Mucosa of descending colon (tissue), 3 donors: ENCODE results near the gene PGM2. TPM values are rescaled to one million over a fixed set of nuclear protein-coding genes. Genes with fewer than 3 reads are reported as not detected.

Source experiments
- ATAC-seq: fragments of 200-7000 bp; cut with Tn5 transposase; one replicate; pipeline ENCODE4 v1.9.1; 2020; ENCODE audit warnings: mild to moderate bottlenecking, moderate library complexity
- DNase-seq, 3 donors: peaks; one replicate each; pipeline ENCODE4 v3.0.0-alpha.2; 2020
- H3K36me3 ChIP-seq: fragments of 200-600 bp; one replicate; pipeline ENCODE4 v1.8.0; 2021; ENCODE audit warnings: low read depth, mild to moderate bottlenecking
- H3K4me1 ChIP-seq: fragments of 200-600 bp; one replicate; pipeline ENCODE4 v1.8.0; 2021; ENCODE audit warnings: low read depth, mild to moderate bottlenecking
- H3K4me3 ChIP-seq: fragments of 200-600 bp; one replicate; pipeline ENCODE4 v1.8.0; 2021; ENCODE audit warnings: mild to moderate bottlenecking
- H3K9me3 ChIP-seq: fragments of 200-600 bp; one replicate; pipeline ENCODE4 v1.8.0; 2021; ENCODE audit warnings: mild to moderate bottlenecking
- intact Hi-C, 2 donors: fragments of 100-400 bp; cut with DNase I in 1 of 2; cut with micrococcal nuclease in 1 of 2; formaldehyde crosslinking; loops; one replicate each; pipeline versions ENCODE4 v1.11.0 to v1.11.1; 2022; cut with DNase I, micrococcal nuclease
- total RNA-seq, 3 donors: library from RNA; stranded (reverse); fragmentation: NEBNext Ultra II Directional in 2 of 3; extraction: Animal tissue kit (Norgen Biotek cat#: 25700) in 2 of 3; gene quantifications; one replicate each; pipeline versions ENCODE4 v1.2.1 to v1.2.4, GENCODE V29; 2021 to 2023
- TF ChIP-seq, protein P1 (sequence below): fragments of 200-600 bp; IDR thresholded peaks from one replicate; pipeline ENCODE4 v1.8.0; 2022; ENCODE audit warnings: antibody characterized with exemption, mild to moderate bottlenecking
- donor health status: DM: no; HTN: no; CAD: no; lungs with moderate emphysema.
- donor health status: DM: no; HTN: no; CAD: no.
- donor health status: DM: no; HTN: yes; CAD: no.

The PGM2 gene
- total RNA-seq, 3 donors from 2014 or later, result 22.1 to 36.8 (median 27.4) TPM

DNA sequence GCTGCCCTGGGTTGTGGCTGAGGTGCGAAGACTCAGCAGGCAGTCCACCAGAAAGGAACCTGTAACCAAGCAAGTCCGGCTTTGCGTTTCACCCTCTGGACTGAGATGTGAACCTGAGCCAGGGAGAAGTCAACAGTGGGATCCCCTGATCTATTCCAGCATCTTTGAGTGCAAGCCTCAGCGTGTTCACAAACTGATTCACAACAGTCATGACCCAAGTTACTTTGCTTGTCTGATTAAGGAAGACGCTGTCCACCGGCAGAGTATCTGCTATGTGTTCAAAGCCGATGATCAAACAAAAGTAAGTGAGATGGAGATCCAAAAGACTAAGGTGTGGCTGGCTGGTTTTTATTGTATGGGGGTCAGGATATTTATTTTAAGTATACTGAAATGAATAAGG is 75.7 kb downstream of the PGM2 start:
- ATAC-seq (no peak), DNase-seq (no peak)
- Histone ChIP-seq H3K4me1 (no peaks in the 10 kb centered on the region), H3K36me3 (no peaks in the 10 kb centered on the region), H3K9me3 (no peaks in the 10 kb centered on the region), H3K4me3 (no peak overlapping the region)
- intact Hi-C loops, result no loop called here
- TF ChIP-seq, protein P1, sequence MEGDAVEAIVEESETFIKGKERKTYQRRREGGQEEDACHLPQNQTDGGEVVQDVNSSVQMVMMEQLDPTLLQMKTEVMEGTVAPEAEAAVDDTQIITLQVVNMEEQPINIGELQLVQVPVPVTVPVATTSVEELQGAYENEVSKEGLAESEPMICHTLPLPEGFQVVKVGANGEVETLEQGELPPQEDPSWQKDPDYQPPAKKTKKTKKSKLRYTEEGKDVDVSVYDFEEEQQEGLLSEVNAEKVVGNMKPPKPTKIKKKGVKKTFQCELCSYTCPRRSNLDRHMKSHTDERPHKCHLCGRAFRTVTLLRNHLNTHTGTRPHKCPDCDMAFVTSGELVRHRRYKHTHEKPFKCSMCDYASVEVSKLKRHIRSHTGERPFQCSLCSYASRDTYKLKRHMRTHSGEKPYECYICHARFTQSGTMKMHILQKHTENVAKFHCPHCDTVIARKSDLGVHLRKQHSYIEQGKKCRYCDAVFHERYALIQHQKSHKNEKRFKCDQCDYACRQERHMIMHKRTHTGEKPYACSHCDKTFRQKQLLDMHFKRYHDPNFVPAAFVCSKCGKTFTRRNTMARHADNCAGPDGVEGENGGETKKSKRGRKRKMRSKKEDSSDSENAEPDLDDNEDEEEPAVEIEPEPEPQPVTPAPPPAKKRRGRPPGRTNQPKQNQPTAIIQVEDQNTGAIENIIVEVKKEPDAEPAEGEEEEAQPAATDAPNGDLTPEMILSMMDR, result no peak

DNA sequence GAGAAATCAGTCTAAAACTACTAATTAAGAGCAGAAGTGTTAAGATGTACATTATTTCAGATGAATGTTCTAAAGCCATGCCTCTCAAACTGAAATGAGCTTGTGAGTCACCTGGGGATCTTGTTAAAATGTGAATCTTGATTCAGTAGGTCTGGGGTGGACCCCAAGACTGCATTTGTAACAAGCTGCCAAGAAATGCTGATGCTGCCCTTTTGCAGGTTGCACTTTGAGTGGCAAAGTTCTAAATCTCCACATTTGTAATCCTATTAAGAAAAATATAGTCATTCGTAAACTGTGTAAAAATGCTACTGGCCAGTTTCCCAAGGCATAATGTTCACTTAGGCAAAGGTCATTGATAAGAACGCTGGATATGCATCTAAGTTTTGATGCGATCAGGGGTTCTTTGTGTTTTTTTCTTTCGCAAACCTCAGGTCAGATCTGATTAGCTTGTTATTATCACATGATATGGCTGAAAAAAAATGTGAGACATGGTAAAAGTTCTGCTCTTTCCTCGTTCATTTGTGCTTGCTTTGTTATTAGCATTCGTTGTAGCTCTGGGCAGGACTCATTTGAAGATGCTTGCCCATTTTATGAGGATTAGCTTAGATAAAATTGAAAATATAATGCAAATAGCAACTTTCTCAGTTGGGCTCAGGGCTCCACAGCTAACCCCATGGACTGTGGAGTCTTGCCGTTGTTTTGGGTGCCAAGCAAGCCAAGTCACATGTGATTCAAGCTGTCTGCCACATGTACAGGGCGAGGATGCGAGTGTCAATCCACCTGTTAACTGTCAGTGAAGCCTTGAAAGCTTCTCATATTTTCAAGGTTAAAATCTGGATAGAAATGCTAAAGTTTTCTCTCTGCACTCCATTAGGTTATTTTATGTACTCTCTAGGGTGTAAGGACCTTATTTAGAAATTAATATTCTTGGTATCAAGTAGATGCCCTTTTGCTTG is 76.5 kb downstream of the PGM2 start:
- TF ChIP-seq, protein P1, result no peak
- intact Hi-C loops, result no loop called here
- ATAC-seq, result no peak

GRCh38 chr4:37903901-37904300 is 77.4 kb downstream of the PGM2 start:
- ATAC-seq (no peak), DNase-seq (no peak)
- intact Hi-C loops, result no loop called here
- Histone ChIP-seq H3K4me1 (no peaks in the 10 kb centered on the region), H3K4me3 (no peak overlapping the region), H3K36me3 (no peaks in the 10 kb centered on the region), H3K9me3 (no peaks in the 10 kb centered on the region)
- TF ChIP-seq, protein P1, result no peak

More for the DNA sequence above, 76.5 kb downstream of the PGM2 start:
- DNase-seq, result no peak
- Histone ChIP-seq H3K4me3 (no peak overlapping the region), H3K4me1 (no peaks in the 10 kb centered on the region), H3K36me3 (no peaks in the 10 kb centered on the region), H3K9me3 (no peaks in the 10 kb centered on the region)

DNA sequence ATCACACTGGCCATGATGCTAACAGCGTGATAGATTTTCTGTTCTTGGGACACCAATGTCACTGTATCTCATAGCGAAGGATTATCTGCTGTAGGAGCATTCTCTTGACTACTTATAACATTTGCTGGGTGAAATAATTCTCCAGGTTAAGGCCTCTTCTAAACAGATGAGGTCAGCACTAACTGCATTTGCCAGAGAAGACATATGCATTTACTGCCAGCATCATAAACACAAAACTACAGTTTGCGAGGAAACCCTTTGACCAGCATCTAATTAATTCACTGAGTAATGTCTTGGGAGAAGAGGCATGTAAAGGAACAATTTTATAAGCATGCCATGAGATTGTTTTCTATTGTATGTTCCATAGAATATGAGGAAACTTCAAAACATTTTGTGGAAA is 78.3 kb downstream of the PGM2 start:
- no peak for ATAC-seq

GRCh38 chr4:37905533-37906169 is 79.2 kb downstream of the PGM2 start:
- TF ChIP-seq, protein P1, result no peak
- DNase-seq, result no peak
- intact Hi-C loops, result no loop called here
- ATAC-seq, result no peak
- Histone ChIP-seq H3K36me3 (no peaks in the 10 kb centered on the region), H3K4me3 (no peak overlapping the region), H3K4me1 (no peaks in the 10 kb centered on the region), H3K9me3 (no peaks in the 10 kb centered on the region)

More for the DNA sequence above, 78.3 kb downstream of the PGM2 start:
- Histone ChIP-seq H3K4me1 (no peaks in the 10 kb centered on the region), H3K36me3 (no peaks in the 10 kb centered on the region), H3K4me3 (no peak overlapping the region), H3K9me3 (no peaks in the 10 kb centered on the region)
- TF ChIP-seq, protein P1, result no peak
- no peak for DNase-seq
- intact Hi-C loops, result no loop called here
